GM23248 (cell line): ENCODE results near the gene CEP95.

Experiments used
- EZH2 ChIP-seq: fragments of 200-600 bp; sonication (generic); IDR thresholded peaks from 2 replicates; pipeline ENCODE4 v1.6.1; 2018; ENCODE audit warnings: antibody characterized with exemption, mild to moderate bottlenecking; ENCODE audit not compliant: insufficient read depth, poor library complexity, severe bottlenecking
- EZH2phosphoT487 ChIP-seq: fragments of 200-600 bp; sonication (generic); IDR thresholded peaks from 2 replicates; pipeline ENCODE4 v1.6.1; 2018; ENCODE audit warnings: antibody characterized with exemption, moderate library complexity, mild to moderate bottlenecking, low read depth; ENCODE audit not compliant: insufficient read depth

- TF ChIP-seq EZH2 (no peak), EZH2phosphoT487 (no peak)
Measured at GRCh38 chr17:64477849-64478248, 28.9 kb upstream of the CEP95 start.
